Ishikawa (cell line): Measurements from ENCODE around the gene TGFBR3L.

Experiments
- NFIC ChIP-seq: IDR thresholded peaks from 2 replicates; pipeline ENCODE4 v1.6.1; 2012
- REST ChIP-seq: IDR thresholded peaks from 2 replicates; pipeline ENCODE4 v1.6.1; 2012; ENCODE audit warnings: low read depth, mild to moderate bottlenecking
- TAF1 ChIP-seq: IDR thresholded peaks from 2 replicates; pipeline ENCODE4 v1.6.1; 2012; ENCODE audit warnings: low read depth, mild to moderate bottlenecking
- TF ChIP-seq, protein P1 (sequence below): IDR thresholded peaks from 2 replicates; pipeline ENCODE4 v1.6.1; 2012

GRCh38 chr19:7934766-7935165, 20.1 kb downstream of the TGFBR3L start:
- TF ChIP-seq TAF1 (no peak), REST (no peak), NFIC (no peak)
- TF ChIP-seq, protein P1, sequence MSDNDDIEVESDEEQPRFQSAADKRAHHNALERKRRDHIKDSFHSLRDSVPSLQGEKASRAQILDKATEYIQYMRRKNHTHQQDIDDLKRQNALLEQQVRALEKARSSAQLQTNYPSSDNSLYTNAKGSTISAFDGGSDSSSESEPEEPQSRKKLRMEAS = no peak
